ENCODE data around the gene SETD6. TPM values are rescaled to one million over a fixed set of nuclear protein-coding genes. Genes with fewer than 3 reads are reported as not detected.

The SETD6 gene
- polyA plus RNA-seq, 2 of the 4 experiments (the other 2 are of a cell fraction): 19.2 to 27.5 TPM

GRCh38 chr16:58472827-58473226 lies 42.5 kb upstream of the SETD6 start:
- Histone ChIP-seq H3K4me3 (no peak overlapping the region), H3K27ac (no peak overlapping the region), H3K9me3 (no peaks in the 10 kb centered on the region), H3K4me2 (no peak overlapping the region), H3K4me1 (no peaks in the 10 kb centered on the region)
- ChIA-PET POLR2A (no interaction called here), CTCF (interaction anchor here (0.6 to 5.7 kb wide), 8 partner anchors 8 to 136 kb away, joined by 3 to 33 read pairs (median 4); no protein-coding TSS in a partner anchor)
- 85% methylated on average over 3 of the region's 3 CpGs for WGBS (ENCODE audit: missing lambda C conversion rate)
- ATAC-seq (no peak), DNase-seq (ENCODE audit: low read depth in 1 of 2, low spot score in 1 of 2) (no peak), FAIRE-seq (no peak)
- TF ChIP-seq HOXB13 (CRISPR knock-in tag; IDR thresholded peaks at IDR 0.05; ENCODE audit: low read depth) (no peak), RFX5 (IDR thresholded peaks at IDR 0.05) (no peak), HOXB5 (CRISPR knock-in tag; IDR thresholded peaks at IDR 0.05) (no peak), POLR2A (IDR thresholded peaks at IDR 0.05; ENCODE audit: low read length) (no peak), ZNF302 (CRISPR knock-in tag; IDR thresholded peaks at IDR 0.05) (no peak), SMC3 (IDR thresholded peaks at IDR 0.05) (no peak), MAFK (IDR thresholded peaks at IDR 0.05; ENCODE audit: partially characterized antibody) (no peak), POLR2AphosphoS2 (conservative IDR thresholded peaks at IDR 0.05; ENCODE audit: low read length) (no peak), EHMT2 (IDR thresholded peaks at IDR 0.05; ENCODE audit: low read depth) (no peak), FOSB (CRISPR knock-in tag; IDR thresholded peaks at IDR 0.05) (no peak), MAX (IDR thresholded peaks at IDR 0.05) (no peak), TP53 (CRISPR knock-in tag; IDR thresholded peaks at IDR 0.05) (no peak), RCOR1 (IDR thresholded peaks at IDR 0.05; ENCODE audit: low read depth, low read length) (no peak), RNF2 (IDR thresholded peaks at IDR 0.05; ENCODE audit: borderline replicate concordance, low read depth) (no peak), REST (IDR thresholded peaks at IDR 0.05) (no peak), JUNB (IDR thresholded peaks at IDR 0.05) (no peak), USF2 (IDR thresholded peaks at IDR 0.05) (no peak)
- TF ChIP-seq, protein P1, sequence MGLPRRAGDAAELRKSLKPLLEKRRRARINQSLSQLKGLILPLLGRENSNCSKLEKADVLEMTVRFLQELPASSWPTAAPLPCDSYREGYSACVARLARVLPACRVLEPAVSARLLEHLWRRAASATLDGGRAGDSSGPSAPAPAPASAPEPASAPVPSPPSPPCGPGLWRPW (IDR thresholded peaks at IDR 0.05): no peak

- CTCF ChIA-PET: interaction anchor here (1.2 to 3.1 kb wide), 5 partner anchors 10 to 138 kb away, joined by 3 to 16 read pairs (median 6); no protein-coding TSS in a partner anchor
- H3K4me2 ChIP-seq: no peak overlapping the region
- H3K27ac ChIP-seq: no peak overlapping the region
- POLR2A ChIA-PET: no interaction called here
- DNase-seq (ENCODE audit: low read depth in 1 of 2, low spot score in 1 of 2): no peak
- no peak overlapping the region for H3K4me3 ChIP-seq
- H3K9me3 ChIP-seq: no peaks in the 10 kb centered on the region
- H3K4me1 ChIP-seq: no peaks in the 10 kb centered on the region
- ATAC-seq: no peak
- no peak for FAIRE-seq
- WGBS (ENCODE audit: missing lambda C conversion rate): 75% methylated on average over 10 of the region's 10 CpGs
- TF ChIP-seq JUNB (IDR thresholded peaks at IDR 0.05) (no peak), NFE2L2 (conservative IDR thresholded peaks at IDR 0.05; ENCODE audit: low read length) (no peak), PHF8 (IDR thresholded peaks at IDR 0.05; ENCODE audit: borderline replicate concordance, low read depth) (no peak), ZFP36 (IDR thresholded peaks at IDR 0.05; ENCODE audit: borderline replicate concordance, partially characterized antibody) (no peak)
Measured at GRCh38 chr16:58474296-58474695, 41.0 kb upstream of the SETD6 start.

Measured in A549 (cell line).